Rectal smooth muscle tissue (tissue), 1 donor: ENCODE measurements around the gene CLEC7A.

ENCODE experiments used
- H3K27ac ChIP-seq: one replicate; pipeline ENCODE4 v1.7.0; 2013; ENCODE audit warnings: low read depth, low read length, inconsistent platforms
- H3K27me3 ChIP-seq: one replicate; pipeline ENCODE4 v1.7.0; 2013; ENCODE audit warnings: low read length; ENCODE audit not compliant: control insufficient read depth, insufficient read depth
- H3K36me3 ChIP-seq: one replicate; pipeline ENCODE4 v1.7.0; 2013; ENCODE audit warnings: low read length; ENCODE audit not compliant: control insufficient read depth, insufficient read depth
- H3K4me1 ChIP-seq: one replicate; pipeline ENCODE4 v1.7.0; 2013; ENCODE audit warnings: low read length; ENCODE audit not compliant: control insufficient read depth, insufficient read depth
- H3K4me3 ChIP-seq: one replicate; pipeline ENCODE4 v1.7.0; 2013; ENCODE audit warnings: low read length
- H3K9ac ChIP-seq: one replicate; pipeline ENCODE4 v1.7.0; 2013; ENCODE audit warnings: low read length

The CLEC7A gene

GRCh38 chr12:10101648-10102220, 28.3 kb downstream of the CLEC7A start:
- peak overlapping the region; percentile 33 for H3K27ac ChIP-seq
- H3K4me1 ChIP-seq: peaks cover 6% of the 10 kb centered on the region
- no peaks in the 10 kb centered on the region for H3K27me3 ChIP-seq
- H3K4me3 ChIP-seq: no peak overlapping the region
- H3K9ac ChIP-seq: no peak overlapping the region
- no peaks in the 10 kb centered on the region for H3K36me3 ChIP-seq

DNA sequence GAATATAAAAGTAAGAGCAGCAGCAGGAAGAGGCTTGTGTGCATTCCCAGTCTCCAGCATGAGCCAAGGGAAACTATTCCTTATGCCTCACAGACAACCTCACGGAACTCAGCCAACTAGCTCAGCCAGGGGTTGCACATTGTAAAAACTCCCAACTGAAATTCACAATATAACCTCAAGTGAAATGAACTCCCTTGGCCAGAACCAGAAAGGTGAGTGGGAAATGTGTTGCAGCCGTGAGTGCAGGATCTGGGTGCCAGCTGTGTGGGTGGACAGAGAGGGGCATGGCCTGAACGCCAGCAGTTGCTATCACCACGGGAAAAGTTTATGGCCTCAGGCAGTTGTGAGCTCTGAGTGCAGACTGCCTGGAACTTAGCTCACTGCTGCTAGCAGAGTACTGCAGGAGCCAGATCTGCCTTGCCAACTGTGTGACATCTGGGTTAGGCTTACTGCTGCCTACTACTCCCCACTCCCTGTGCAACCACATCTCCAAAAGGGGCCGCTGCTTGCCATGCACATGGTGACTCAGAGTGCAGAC, 28.9 kb downstream of the CLEC7A start:
- no peaks in the 10 kb centered on the region for H3K27me3 ChIP-seq
- H3K27ac ChIP-seq: peak overlapping the region; percentile 38
- no peak overlapping the region for H3K9ac ChIP-seq
- no peak overlapping the region for H3K4me3 ChIP-seq
- peaks cover 6% of the 10 kb centered on the region for H3K4me1 ChIP-seq
- H3K36me3 ChIP-seq: no peaks in the 10 kb centered on the region

- H3K4me1 ChIP-seq: peaks cover 6% of the 10 kb centered on the region
- no peaks in the 10 kb centered on the region for H3K36me3 ChIP-seq
- H3K9ac ChIP-seq: no peak within 1 kb of the TSS
- no peak within 1 kb of the TSS for H3K27ac ChIP-seq
- H3K27me3 ChIP-seq: no peaks in the 10 kb centered on the region
- no peak within 1 kb of the TSS for H3K4me3 ChIP-seq
Observed at GRCh38 chr12:10098791-10099190, 31.2 kb downstream of the CLEC7A start, which contains the start of gene CLEC1A. TSS of gene CLEC1A (minus strand) at chr12:10098985. CDS start at chr12:10098922, 63 bp downstream.

- Histone ChIP-seq H3K4me3 (no peak overlapping the region), H3K27me3 (no peaks in the 10 kb centered on the region), H3K27ac (no peak overlapping the region), H3K4me1 (peaks cover 6% of the 10 kb centered on the region), H3K9ac (no peak overlapping the region), H3K36me3 (no peaks in the 10 kb centered on the region)
Observed at GRCh38 chr12:10097521-10097920, 32.5 kb downstream of the CLEC7A start.

DNA sequence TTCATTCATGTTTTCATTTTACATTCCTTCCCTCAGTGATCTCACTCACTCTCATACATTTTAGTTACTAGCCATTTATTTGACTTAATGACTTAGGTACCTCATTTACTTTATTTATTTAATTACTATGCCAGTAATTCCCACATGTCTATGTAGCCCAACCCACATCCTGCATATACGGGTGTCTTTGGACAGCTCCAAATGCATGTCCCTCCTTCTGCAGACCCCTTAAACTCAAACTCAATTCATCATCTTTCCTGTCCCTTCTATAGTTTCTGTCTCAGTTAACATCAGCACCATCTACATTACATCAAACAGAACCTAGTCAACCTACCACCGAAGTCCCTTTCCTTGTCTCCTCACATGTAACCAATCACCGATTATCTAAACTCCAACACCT, 34.0 kb downstream of the CLEC7A start:
- Histone ChIP-seq H3K4me3 (no peak overlapping the region), H3K36me3 (no peaks in the 10 kb centered on the region), H3K27me3 (no peaks in the 10 kb centered on the region), H3K4me1 (no peaks in the 10 kb centered on the region), H3K9ac (no peak overlapping the region), H3K27ac (no peak overlapping the region)

- H3K27ac ChIP-seq: no peak overlapping the region
Observed at GRCh38 chr12:10094646-10095395, 35.2 kb downstream of the CLEC7A start.

GRCh38 chr12:10088955-10089900, 40.8 kb downstream of the CLEC7A start:
- no peak overlapping the region for H3K4me3 ChIP-seq
- H3K4me1 ChIP-seq: no peaks in the 10 kb centered on the region
- H3K27me3 ChIP-seq: no peaks in the 10 kb centered on the region
- no peak overlapping the region for H3K9ac ChIP-seq
- H3K36me3 ChIP-seq: no peaks in the 10 kb centered on the region
- no peak overlapping the region for H3K27ac ChIP-seq

More at GRCh38 chr12:10094646-10095395, 35.2 kb downstream of the CLEC7A start:
- no peaks in the 10 kb centered on the region for H3K36me3 ChIP-seq
- no peak overlapping the region for H3K4me3 ChIP-seq
- no peaks in the 10 kb centered on the region for H3K27me3 ChIP-seq
- H3K9ac ChIP-seq: no peak overlapping the region
- H3K4me1 ChIP-seq: no peaks in the 10 kb centered on the region

DNA sequence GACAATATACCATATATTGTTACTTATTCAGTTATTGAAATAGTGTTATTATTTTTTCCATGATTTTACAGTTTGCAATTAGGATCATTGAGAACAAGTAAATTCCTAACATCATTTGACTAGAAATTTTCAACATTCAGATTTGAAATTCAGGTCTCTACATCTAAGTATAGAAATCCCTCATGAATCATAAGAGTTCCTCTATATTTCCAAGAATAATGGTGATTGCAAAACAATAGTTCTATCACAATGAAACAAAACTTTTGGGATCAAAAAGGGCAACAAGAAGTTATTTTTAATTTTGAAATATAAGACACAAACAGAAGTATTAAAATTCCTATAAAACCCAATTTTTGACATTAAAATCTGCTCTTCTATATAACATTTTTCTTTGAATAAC, 42.0 kb downstream of the CLEC7A start:
- Histone ChIP-seq H3K9ac (no peak overlapping the region), H3K27me3 (no peaks in the 10 kb centered on the region), H3K36me3 (no peaks in the 10 kb centered on the region), H3K27ac (no peak overlapping the region), H3K4me3 (no peak overlapping the region), H3K4me1 (no peaks in the 10 kb centered on the region)

- H3K27me3 ChIP-seq: no peaks in the 10 kb centered on the region
- H3K4me3 ChIP-seq: no peak overlapping the region
- H3K27ac ChIP-seq: no peak overlapping the region
- no peak overlapping the region for H3K9ac ChIP-seq
- H3K4me1 ChIP-seq: no peaks in the 10 kb centered on the region
- H3K36me3 ChIP-seq: no peaks in the 10 kb centered on the region
Observed at GRCh38 chr12:10086387-10086786, 43.6 kb downstream of the CLEC7A start.

- Histone ChIP-seq H3K36me3 (no peaks in the 10 kb centered on the region), H3K27ac (no peak overlapping the region), H3K4me1 (no peaks in the 10 kb centered on the region), H3K9ac (no peak overlapping the region), H3K27me3 (no peaks in the 10 kb centered on the region), H3K4me3 (no peak overlapping the region)
Observed at GRCh38 chr12:10084733-10085132, 45.3 kb downstream of the CLEC7A start.

- H3K4me1 ChIP-seq: no peaks in the 10 kb centered on the region
- H3K9ac ChIP-seq: no peak overlapping the region
- H3K36me3 ChIP-seq: no peaks in the 10 kb centered on the region
- no peak overlapping the region for H3K4me3 ChIP-seq
- H3K27me3 ChIP-seq: no peaks in the 10 kb centered on the region
- H3K27ac ChIP-seq: no peak overlapping the region
Observed at GRCh38 chr12:10082117-10082874, 47.7 kb downstream of the CLEC7A start.
